Femur (tissue), 1 donor: ENCODE measurements around the gene ART4.

Source experiments
- DNase-seq: peaks from one replicate; pipeline ENCODE4 v3.0.0-alpha.2; 2017

Gene ART4

GRCh38 chr12:14843425-14843887 is at the start of gene ART4:
TSS of gene ART4 (minus strand) at chr12:14843526. CDS start at chr12:14843113, 413 bp downstream.
- DNase-seq = no peak

- peak; percentile 63 for DNase-seq
Measured at GRCh38 chr12:14892726-14893505, 49.6 kb upstream of the ART4 start.

GRCh38 chr12:14890701-14891100 is 47.4 kb upstream of the ART4 start:
- DNase-seq = no peak

- no peak for DNase-seq
Measured at GRCh38 chr12:14886271-14886670, 42.9 kb upstream of the ART4 start.

- DNase-seq = peak; percentile 85
Measured at GRCh38 chr12:14885718-14886221, 42.4 kb upstream of the ART4 start, which contains the start of gene MGP. TSS of gene MGP (minus strand) at chr12:14885854. CDS start at chr12:14885791, 63 bp downstream.

GRCh38 chr12:14884458-14884878 is 41.1 kb upstream of the ART4 start:
- DNase-seq = peak; percentile 90

- DNase-seq = peak; percentile 83
Measured at GRCh38 chr12:14883686-14884085, 40.4 kb upstream of the ART4 start.

GRCh38 chr12:14880890-14881453 is 37.6 kb upstream of the ART4 start:
- no peak for DNase-seq

- no peak for DNase-seq
Measured at GRCh38 chr12:14879222-14879933, 36.1 kb upstream of the ART4 start.

- no peak for DNase-seq
Measured at GRCh38 chr12:14878488-14878887, 35.2 kb upstream of the ART4 start.

- no peak for DNase-seq
Measured at GRCh38 chr12:14876833-14877232, 33.5 kb upstream of the ART4 start.

GRCh38 chr12:14874882-14875281 is 31.6 kb upstream of the ART4 start:
- DNase-seq = no peak

GRCh38 chr12:14873440-14874185 is 30.3 kb upstream of the ART4 start:
- no peak for DNase-seq

- DNase-seq = no peak
Measured at GRCh38 chr12:14871886-14872285, 28.6 kb upstream of the ART4 start.

- no peak for DNase-seq
Measured at GRCh38 chr12:14871247-14871646, 27.9 kb upstream of the ART4 start.

- no peak for DNase-seq
Measured at GRCh38 chr12:14868916-14869506, 25.7 kb upstream of the ART4 start.

GRCh38 chr12:14860490-14860889 is 17.2 kb upstream of the ART4 start:
- DNase-seq = no peak

- no peak for DNase-seq
Measured at GRCh38 chr12:14858513-14858912, 15.2 kb upstream of the ART4 start.

GRCh38 chr12:14854586-14855183 is 11.4 kb upstream of the ART4 start:
- DNase-seq = peak; percentile 36

- peak; percentile 59 for DNase-seq
Measured at GRCh38 chr12:14853961-14854360, 10.6 kb upstream of the ART4 start.

- no peak for DNase-seq
Measured at GRCh38 chr12:14852880-14853279, 9.6 kb upstream of the ART4 start.
